ENCODE data around the gene MATR3. TPM values are rescaled to one million over a fixed set of nuclear protein-coding genes. Genes with fewer than 3 reads are reported as not detected.

The MATR3 gene
- total and polyA plus RNA-seq, 10 of the 15 experiments (the other 5 are each of a cell fraction or from before 2014, with no cell fraction given) = 134 to 401 (median 221) TPM

- Histone ChIP-seq H3K36me3 (ENCODE audit: control insufficient read depth in 2 of 2, insufficient read depth in 2 of 2, low read length in 1 of 2) (no peaks in the 10 kb centered on the region), H3K9ac (ENCODE audit: control insufficient read depth, insufficient read depth, low read length) (no peak overlapping the region), H3K4me2 (ENCODE audit: control insufficient read depth, insufficient read depth) (no peak overlapping the region), H4K20me1 (ENCODE audit: control insufficient read depth, insufficient read depth) (no peaks in the 10 kb centered on the region), H3K9me3 (replicated peaks; ENCODE audit: control insufficient read depth, insufficient read depth, low read length) (no peaks in the 10 kb centered on the region), H2AFZ (ENCODE audit: control insufficient read depth, low read depth, low read length) (no peak overlapping the region), H3K4me3 (no peak overlapping the region), H3K79me2 (ENCODE audit: control insufficient read depth, insufficient read depth, low read length) (peaks cover 34% of the 10 kb centered on the region), H3K27ac (ENCODE audit: control insufficient read depth, insufficient read depth) (no peak overlapping the region), H3K27me3 (replicated peaks in 1 of 2; ENCODE audit: control insufficient read depth in 2 of 2, insufficient read depth in 2 of 2, low read length in 1 of 2) (no peaks in the 10 kb centered on the region), H3K4me1 (ENCODE audit: control insufficient read depth, insufficient read depth, low read length) (peaks cover 11% of the 10 kb centered on the region)
- ChIA-PET SMC1A (ENCODE audit: uncharacterized antibody, unreplicated experiment) (interaction anchor here (0.6 to 1.3 kb wide), 3 partner anchors 11 to 35 kb away, joined by 3 to 4 read pairs (median 4); no protein-coding TSS in a partner anchor), POLR2A (interaction anchor here (0.6 to 3.2 kb wide), 3 partner anchors 49 to 172 kb away, joined by 3 to 51 read pairs (median 8); partner anchors contain the start of gene MZB1), CTCF (interaction anchor here (1.1 to 3.1 kb wide), 4 partner anchors 35 to 88 kb away, joined by 3 to 24 read pairs (median 4); no protein-coding TSS in a partner anchor), RAD21 (ENCODE audit: unreplicated experiment) (interaction anchor here (1.2 to 3.8 kb wide), 4 partner anchors 46 to 68 kb away, joined by 4 to 42 read pairs (median 12); partner anchors contain the start of genes MATR3 and MZB1)
- no peak for ATAC-seq
- 3% methylated on average over 2 of the region's 2 CpGs for WGBS (ENCODE audit: insufficient coverage, insufficient replicate concordance, low lambda C conversion rate, missing lambda C conversion rate)
- DNase-seq (ENCODE audit: low read depth, low spot score) = no peak
- intact Hi-C loops (cut with micrococcal nuclease; ENCODE audit: unreplicated experiment) = loop anchor here (2.0 kb wide), 1 partner anchor 53 kb away; no protein-coding TSS in a partner anchor
- in situ Hi-C loops (cut with MboI) = no loop called here
- BruUV-seq (replicated peaks) = no TSS peak
- no peak for FAIRE-seq
- no peak for TF ChIP-seq BHLHE40 (IDR thresholded peaks at IDR 0.05; ENCODE audit: borderline replicate concordance in 1 of 2, low read depth in 2 of 2, low read length in 1 of 2)
- TF ChIP-seq HDAC2 (IDR thresholded peaks at IDR 0.05) = no peak
- TF ChIP-seq ZSCAN29 (IDR thresholded peaks at IDR 0.05) = no peak
- TF ChIP-seq IKZF2 (IDR thresholded peaks at IDR 0.05) = no peak
- no peak for TF ChIP-seq CBX3 (IDR thresholded peaks at IDR 0.05; ENCODE audit: borderline replicate concordance, low read depth)
- no peak for TF ChIP-seq SUPT20H (IDR thresholded peaks at IDR 0.05; ENCODE audit: borderline replicate concordance, control insufficient read depth, low read depth, low read length)
- no peak for TF ChIP-seq CUX1 (IDR thresholded peaks at IDR 0.05; ENCODE audit: insufficient replicate concordance, low read depth, low read length)
- no peak for TF ChIP-seq ESRRA (IDR thresholded peaks at IDR 0.05; ENCODE audit: low read length)
- no peak for TF ChIP-seq HDAC6 (IDR thresholded peaks at IDR 0.05; ENCODE audit: unreplicated experiment)
- TF ChIP-seq ASH2L (IDR thresholded peaks at IDR 0.05; ENCODE audit: borderline replicate concordance, low read depth) = no peak
- no peak for TF ChIP-seq RB1 (IDR thresholded peaks at IDR 0.05; ENCODE audit: borderline replicate concordance)
- no peak for TF ChIP-seq POLR2AphosphoS2 (IDR thresholded peaks at IDR 0.05; ENCODE audit: low read depth, low read length)
- no peak for TF ChIP-seq STAT1 (conservative IDR thresholded peaks at IDR 0.05)
- TF ChIP-seq SIX5 (IDR thresholded peaks at IDR 0.05; ENCODE audit: low read depth, low read length, severe bottlenecking) = no peak
These were observed 46.5 kb downstream of the MATR3 start for GRCh38 chr5:139340051-139340450.
